C4-2B (cell line): Measurements from ENCODE around the gene RNU1-2.

Experiments used
- ZFX ChIP-seq: fragments of 450-650 bp; IDR thresholded peaks from 2 replicates; pipeline ENCODE4 v1.6.1; 2017
- TF ChIP-seq, protein P1 (sequence below): fragments of 450-650 bp; conservative IDR thresholded peaks from 2 replicates; pipeline ENCODE4 v1.5.1; 2017; ENCODE audit warnings: mild to moderate bottlenecking

GRCh38 chr1:16907870-16908758, 12.3 kb downstream of the RNU1-2 start:
- TF ChIP-seq, protein P1, sequence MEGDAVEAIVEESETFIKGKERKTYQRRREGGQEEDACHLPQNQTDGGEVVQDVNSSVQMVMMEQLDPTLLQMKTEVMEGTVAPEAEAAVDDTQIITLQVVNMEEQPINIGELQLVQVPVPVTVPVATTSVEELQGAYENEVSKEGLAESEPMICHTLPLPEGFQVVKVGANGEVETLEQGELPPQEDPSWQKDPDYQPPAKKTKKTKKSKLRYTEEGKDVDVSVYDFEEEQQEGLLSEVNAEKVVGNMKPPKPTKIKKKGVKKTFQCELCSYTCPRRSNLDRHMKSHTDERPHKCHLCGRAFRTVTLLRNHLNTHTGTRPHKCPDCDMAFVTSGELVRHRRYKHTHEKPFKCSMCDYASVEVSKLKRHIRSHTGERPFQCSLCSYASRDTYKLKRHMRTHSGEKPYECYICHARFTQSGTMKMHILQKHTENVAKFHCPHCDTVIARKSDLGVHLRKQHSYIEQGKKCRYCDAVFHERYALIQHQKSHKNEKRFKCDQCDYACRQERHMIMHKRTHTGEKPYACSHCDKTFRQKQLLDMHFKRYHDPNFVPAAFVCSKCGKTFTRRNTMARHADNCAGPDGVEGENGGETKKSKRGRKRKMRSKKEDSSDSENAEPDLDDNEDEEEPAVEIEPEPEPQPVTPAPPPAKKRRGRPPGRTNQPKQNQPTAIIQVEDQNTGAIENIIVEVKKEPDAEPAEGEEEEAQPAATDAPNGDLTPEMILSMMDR, result no peak
- TF ChIP-seq ZFX, result no peak
